Heart left ventricle (tissue), 16 donors: ENCODE data around the gene KANSL1. TPM values are rescaled to one million over a fixed set of nuclear protein-coding genes. Genes with fewer than 3 reads are reported as not detected.

Source experiments
- ATAC-seq, 4 donors: fragments of 200-7000 bp; cut with Tn5 transposase; one replicate each; pipeline ENCODE4 v1.9.1; 2020 to 2022; ENCODE audit warnings: moderate library complexity in 4 of 4, mild to moderate bottlenecking in 3 of 4, moderate number of reproducible peaks in 1 of 4
- DNase-seq, 5 donors: peaks; one replicate each; pipeline ENCODE4 v3.0.0-alpha.2; 2020
- H3K27ac ChIP-seq, 12 donors: fragments of 200-600 bp; sonication (generic) in 4 of 12; one replicate each; pipeline versions ENCODE4 v1.5.0 to v1.8.0; 2016 to 2022; ENCODE audit warnings: mild to moderate bottlenecking in 2 of 12
- H3K27me3 ChIP-seq, 9 donors: fragments of 200-600 bp; sonication (generic) in 2 of 9; one replicate each; pipeline versions ENCODE4 v1.5.1 to v1.8.0; 2016 to 2022; ENCODE audit warnings: mild to moderate bottlenecking in 3 of 9
- H3K36me3 ChIP-seq, 9 donors: fragments of 200-600 bp; sonication (generic) in 2 of 9; one replicate each; pipeline versions ENCODE4 v1.5.0 to v1.8.0; 2018 to 2022; ENCODE audit warnings: mild to moderate bottlenecking in 2 of 9
- H3K4me1 ChIP-seq, 12 donors: fragments of 200-600 bp; sonication (generic) in 4 of 12; one replicate each; pipeline versions ENCODE4 v1.5.0 to v1.8.0; 2016 to 2022; ENCODE audit warnings: mild to moderate bottlenecking in 3 of 12
- H3K4me3 ChIP-seq, 12 donors: fragments of 200-600 bp; sonication (generic) in 4 of 12; one replicate each; pipeline versions ENCODE4 v1.5.0 to v1.8.0; 2017 to 2022; ENCODE audit warnings: mild to moderate bottlenecking in 9 of 12, moderate library complexity in 4 of 12
- H3K9me3 ChIP-seq, 12 donors: fragments of 200-600 bp; sonication (generic) in 4 of 12; one replicate each; pipeline versions ENCODE4 v1.5.0 to v1.8.0; 2016 to 2022; ENCODE audit warnings: mild to moderate bottlenecking in 1 of 12
- POLR2A ChIP-seq, 2 donors: fragments of 450-650 bp; IDR thresholded peaks; one replicate each; pipeline ENCODE4 v1.6.1; 2017; ENCODE audit warnings: antibody characterized with exemption in 2 of 2, mild to moderate bottlenecking in 2 of 2, moderate library complexity in 2 of 2
- WGBS, 4 donors: extraction: QIAGEN DNeasy Blood & Tissue Kit in 2 of 4; methylation state at CpG; one replicate each; pipeline versions ENCODE4 v1.1.5 to v1.1.7; 2013 to 2018; 5-methylcytosine and 5-hydroxymethylcytosine counted together
- intact Hi-C, 10 donors: fragments of 100-400 bp; cut with DNase I; formaldehyde crosslinking; loops; one replicate each; pipeline versions ENCODE4 v1.11.1 to v1.14.2; 2022
- polyA plus RNA-seq, 2 donors: library from polyadenylated mRNA; stranded (reverse); fragments of 200-250 nt; gene quantifications; one replicate each; pipeline ENCODE4 v1.2.3, GENCODE V29; 2013
- total RNA-seq, 9 donors: library from RNA; depleted of rRNA in 2 of 9; stranded (reverse); fragments of >200 nt in 2 of 9; fragmentation: NEBNext Ultra II Directional in 3 of 9; extraction: Animal tissue kit (Norgen Biotek cat#: 25700) in 3 of 9; gene quantifications; one replicate each; pipeline versions ENCODE4 v1.1.0 to v1.2.4, GENCODE V29; 2016 to 2023
- TF ChIP-seq, protein P1 (sequence below), 12 donors: fragments of 200-600 bp; sonication (generic) in 4 of 12; IDR thresholded peaks; one replicate each; pipeline versions ENCODE4 v1.5.0 to v1.8.0; 2018 to 2022; ENCODE audit warnings: antibody characterized with exemption in 12 of 12, mild to moderate bottlenecking in 5 of 12
- donor health status: ischemic (EF 13 %, LVEDD 7.1; RV severe dilation, severe dysfunction).
- donor health status: healthy with polysubstance abuse.
- donor health status: DM: no; HTN: yes; CAD: no.
- donor health status: DM: no; HTN: no; CAD: no.
- donor health status: ischemic (EF 25% LVEDD 6.9; RV normal size, moderate dysfunction).
- donor health status: ischemic (EF 25% LVEDD 5.7; RV mildly dilated, moderate dysfunction).
- donor health status: healthy.
- donor health status: DM: yes; HTN: yes; CAD: no.
- donor health status: ischemic (EF 35%, LVEDD 5.7; RV mildly dilated, moderate dysfunction).
- donor health status: nonischemic (EF 11% LVEDD 7.7; RV severe dilation, severe dysfunction).
- donor health status: DM: yes; HTN: yes; CAD: no.
- donor health status: PGD.
- donor health status: ischemic (EF 29% LVEDD 5.4; RV normal size, mild dysfunction).
- donor health status: nonischemic (EF 23%, LVEDD 6.1; RV moderate dilation, normal function).

KANSL1 gene
- total and polyA plus RNA-seq, 11 donors, result 13.7 to 57.2 (median 28.9) TPM

DNA sequence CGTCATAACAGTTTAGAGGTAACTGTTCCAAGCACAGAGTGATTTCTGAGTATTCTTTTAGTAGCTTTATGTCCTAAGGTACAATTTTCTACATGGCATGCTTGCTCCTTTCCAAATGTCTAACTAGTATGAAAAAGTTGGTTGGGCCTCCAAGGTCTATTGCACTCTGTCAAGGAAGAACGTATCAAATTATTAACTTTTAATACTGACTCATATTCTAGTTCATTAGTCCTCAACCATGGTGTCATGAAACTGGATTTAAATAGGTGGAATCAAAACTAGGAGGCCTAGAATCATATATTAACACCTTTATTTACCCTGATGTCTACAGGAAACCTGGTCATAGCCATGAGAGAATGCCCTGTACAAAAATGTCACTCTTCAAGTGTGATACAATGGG is 132.8 kb downstream of the KANSL1 start:
- Histone ChIP-seq H3K4me1 (peaks cover 0 to 23% (median 9%) of the 10 kb centered on the region in 12 donors), H3K4me3 (no peak overlapping the region), H3K27ac (no peak overlapping the region), H3K36me3 (peaks cover 0 to 72% (median 28%) of the 10 kb centered on the region in 9 donors), H3K9me3 (no peaks in the 10 kb centered on the region), H3K27me3 (no peaks in the 10 kb centered on the region)
- 85 to 92% (median 89%) methylated on average over 2 of the region's 2 CpGs for WGBS, 4 donors
- no peak for ATAC-seq
- TF ChIP-seq, protein P1, sequence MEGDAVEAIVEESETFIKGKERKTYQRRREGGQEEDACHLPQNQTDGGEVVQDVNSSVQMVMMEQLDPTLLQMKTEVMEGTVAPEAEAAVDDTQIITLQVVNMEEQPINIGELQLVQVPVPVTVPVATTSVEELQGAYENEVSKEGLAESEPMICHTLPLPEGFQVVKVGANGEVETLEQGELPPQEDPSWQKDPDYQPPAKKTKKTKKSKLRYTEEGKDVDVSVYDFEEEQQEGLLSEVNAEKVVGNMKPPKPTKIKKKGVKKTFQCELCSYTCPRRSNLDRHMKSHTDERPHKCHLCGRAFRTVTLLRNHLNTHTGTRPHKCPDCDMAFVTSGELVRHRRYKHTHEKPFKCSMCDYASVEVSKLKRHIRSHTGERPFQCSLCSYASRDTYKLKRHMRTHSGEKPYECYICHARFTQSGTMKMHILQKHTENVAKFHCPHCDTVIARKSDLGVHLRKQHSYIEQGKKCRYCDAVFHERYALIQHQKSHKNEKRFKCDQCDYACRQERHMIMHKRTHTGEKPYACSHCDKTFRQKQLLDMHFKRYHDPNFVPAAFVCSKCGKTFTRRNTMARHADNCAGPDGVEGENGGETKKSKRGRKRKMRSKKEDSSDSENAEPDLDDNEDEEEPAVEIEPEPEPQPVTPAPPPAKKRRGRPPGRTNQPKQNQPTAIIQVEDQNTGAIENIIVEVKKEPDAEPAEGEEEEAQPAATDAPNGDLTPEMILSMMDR (IDR thresholded peaks at IDR 0.05), result no peak
- TF ChIP-seq POLR2A (IDR thresholded peaks at IDR 0.05), result no peak
- intact Hi-C loops, result loop anchor here in 1 of 10 donors (5.0 kb wide), 1 partner anchor 132 kb away; the partner anchor contains the start of gene KANSL1
- DNase-seq, result no peak

DNA sequence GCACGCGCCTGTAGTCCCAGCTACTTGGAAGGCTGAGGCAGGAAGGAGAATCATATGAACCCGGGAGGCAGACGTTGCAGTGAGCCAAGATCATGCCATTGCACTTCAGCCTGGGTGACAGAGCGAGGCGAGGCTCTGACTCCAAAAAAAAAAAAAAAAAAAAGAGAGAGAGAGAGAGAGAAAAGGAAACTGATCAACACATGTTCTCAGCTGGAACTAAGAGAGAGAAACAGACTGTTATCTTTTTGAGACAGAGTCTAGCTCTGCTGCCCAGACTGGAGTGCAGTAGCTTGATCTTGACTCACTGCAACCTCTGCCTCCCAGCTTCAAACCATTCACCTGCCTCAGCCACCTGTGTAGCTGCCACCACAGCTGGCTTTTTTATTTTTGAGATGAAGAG is 133.7 kb downstream of the KANSL1 start:
- no peak overlapping the region for H3K4me3 ChIP-seq
- H3K9me3 ChIP-seq, result no peaks in the 10 kb centered on the region
- intact Hi-C loops, result no loop called here
- peak in 3 of 4 donors; percentile 26 to 67 (median 46) for ATAC-seq
- H3K27ac ChIP-seq, result no peak overlapping the region
- DNase-seq, result no peak
- H3K27me3 ChIP-seq, result no peaks in the 10 kb centered on the region
- peaks cover 0 to 62% (median 23%) of the 10 kb centered on the region in 9 donors for H3K36me3 ChIP-seq
- WGBS, 4 donors, result 55 to 59% (median 58%) methylated on average over 6 of the region's 6 CpGs
- H3K4me1 ChIP-seq, result peaks cover 0 to 23% (median 9%) of the 10 kb centered on the region in 12 donors
- TF ChIP-seq POLR2A (IDR thresholded peaks at IDR 0.05), result no peak
- TF ChIP-seq, protein P1 (IDR thresholded peaks at IDR 0.05), result no peak

GRCh38 chr17:46057366-46057765 is 135.9 kb downstream of the KANSL1 start:
- Histone ChIP-seq H3K4me3 (no peak overlapping the region), H3K27ac (peak overlapping the region in 1 of 12 donors; percentile 3), H3K36me3 (peaks cover 0 to 55% (median 9%) of the 10 kb centered on the region in 9 donors), H3K9me3 (no peaks in the 10 kb centered on the region), H3K27me3 (no peaks in the 10 kb centered on the region), H3K4me1 (peaks cover 0 to 23% (median 7%) of the 10 kb centered on the region in 12 donors)
- ATAC-seq (no peak), DNase-seq (no peak)
- TF ChIP-seq POLR2A (IDR thresholded peaks at IDR 0.05), result no peak
- TF ChIP-seq, protein P1 (IDR thresholded peaks at IDR 0.05), result no peak
- intact Hi-C loops, result no loop called here
- 92 to 96% (median 93%) methylated on average over 4 of the region's 4 CpGs for WGBS, 4 donors

- H3K27ac ChIP-seq, result peak overlapping the region in 1 of 12 donors; percentile 3
- no peaks in the 10 kb centered on the region for H3K9me3 ChIP-seq
- DNase-seq (no peak), ATAC-seq (peak in 2 of 4 donors; percentile 20 to 21)
- TF ChIP-seq POLR2A (IDR thresholded peaks at IDR 0.05), result no peak
- TF ChIP-seq, protein P1 (IDR thresholded peaks at IDR 0.05), result no peak
- H3K36me3 ChIP-seq, result peaks cover 0 to 56% (median 8%) of the 10 kb centered on the region in 9 donors
- H3K4me3 ChIP-seq, result no peak overlapping the region
- H3K4me1 ChIP-seq, result peaks cover 0 to 28% (median 8%) of the 10 kb centered on the region in 12 donors
- WGBS, 4 donors, result 81 to 83% (median 81%) methylated on average over 4 of the region's 4 CpGs
- intact Hi-C loops, result no loop called here
- H3K27me3 ChIP-seq, result no peaks in the 10 kb centered on the region
These were observed 136.4 kb downstream of the KANSL1 start for GRCh38 chr17:46056800-46057304.
